Stimulated activated CD4-positive, alpha-beta T cell treated with anti-CD3 and anti-CD28 coated beads, Interleukin-4, amount 100 ng/mL, for 4 hours (primary cell): Measurements from ENCODE around the gene SLC44A4.
A peak's percentile ranks its signal among the peaks of the same experiment; 100 is the strongest.

ENCODE experiments used
- DNase-seq, 2 experiments: peaks; one replicate each; pipeline ENCODE4 v3.0.0-alpha.2; 2020

SLC44A4 gene

GRCh38 chr6:31900917-31901414 is 22.2 kb upstream of the SLC44A4 start:
- no peak for DNase-seq

- DNase-seq: no peak
Measured at GRCh38 chr6:31899882-31900722, 21.3 kb upstream of the SLC44A4 start.

GRCh38 chr6:31899215-31899614 is 20.4 kb upstream of the SLC44A4 start:
- DNase-seq: no peak

- peak in 1 of 2 experiments; percentile 19 for DNase-seq
Measured at GRCh38 chr6:31898383-31899011, 19.7 kb upstream of the SLC44A4 start.

- DNase-seq: peak; percentile 79 to 84
Measured at GRCh38 chr6:31897612-31898382, 19.0 kb upstream of the SLC44A4 start, which contains the start of gene EHMT2. Gene EHMT2 (minus strand): TSS chr6:31897698. CDS start chr6:31897677, 21 bp downstream.

GRCh38 chr6:31896856-31897611 is 18.2 kb upstream of the SLC44A4 start:
- DNase-seq: no peak

- no peak for DNase-seq
Measured at GRCh38 chr6:31896493-31896855, 17.7 kb upstream of the SLC44A4 start.

GRCh38 chr6:31892821-31893220 is 14.0 kb upstream of the SLC44A4 start:
- no peak for DNase-seq

GRCh38 chr6:31889331-31889972 is 10.7 kb upstream of the SLC44A4 start:
- no peak for DNase-seq

- peak; percentile 27 to 61 for DNase-seq
Measured at GRCh38 chr6:31888276-31889258, 9.8 kb upstream of the SLC44A4 start.

- DNase-seq: no peak
Measured at GRCh38 chr6:31887173-31888007, 8.6 kb upstream of the SLC44A4 start.

GRCh38 chr6:31886541-31886991 is 7.8 kb upstream of the SLC44A4 start:
- DNase-seq: no peak

- no peak for DNase-seq
Measured at GRCh38 chr6:31884528-31885035, 5.8 kb upstream of the SLC44A4 start.

GRCh38 chr6:31883676-31884075 is 4.9 kb upstream of the SLC44A4 start:
- DNase-seq: no peak

- DNase-seq: no peak
Measured at GRCh38 chr6:31882344-31882743, 3.5 kb upstream of the SLC44A4 start.

GRCh38 chr6:31881136-31881859 is 2.5 kb upstream of the SLC44A4 start:
- DNase-seq: no peak

GRCh38 chr6:31880616-31881015 is 1.8 kb upstream of the SLC44A4 start:
- no peak for DNase-seq

- no peak for DNase-seq
Measured at GRCh38 chr6:31879901-31880300, 1.1 kb upstream of the SLC44A4 start.

GRCh38 chr6:31879143-31879542 is 346 bp upstream of the SLC44A4 start:
- DNase-seq: no peak
